GM12878 (cell line): ENCODE results near the gene OTUB2. TPM values are rescaled to one million over a fixed set of nuclear protein-coding genes. Genes with fewer than 3 reads are reported as not detected.
A peak's percentile ranks its signal among the peaks of the same experiment; 100 is the strongest.

Source experiments
- BHLHE40 ChIP-seq, 2 experiments: fragments of 450-650 bp in 1 of 2; IDR thresholded peaks; 2 replicates each; pipeline ENCODE4 v1.6.1; 2011 to 2017; ENCODE audit warnings: low read depth in 2 of 2, borderline replicate concordance in 1 of 2, improper control_type of control experiment in 1 of 2, low read length in 1 of 2, mild to moderate bottlenecking in 1 of 2
- CBX3 ChIP-seq: fragments of 200-600 bp; sonication (generic); IDR thresholded peaks from 2 replicates; pipeline ENCODE4 v1.6.1; 2016; ENCODE audit warnings: low read depth, borderline replicate concordance
- EED ChIP-seq: sonication (generic); IDR thresholded peaks from 2 replicates; pipeline ENCODE4 v1.6.1; 2016; ENCODE audit warnings: antibody characterized with exemption, low read depth
- EGR1 ChIP-seq, 2 experiments: IDR thresholded peaks; 1 replicate in 1 of 2; 2 replicates in 1 of 2; pipeline ENCODE4 v1.6.1; 2011 to 2012; ENCODE audit warnings: low read depth in 2 of 2, low read length in 2 of 2, borderline replicate concordance in 1 of 2, mild to moderate bottlenecking in 1 of 2, moderate library complexity in 1 of 2
- EP300 ChIP-seq, 2 experiments: fragments of 150-350 bp in 1 of 2; IDR thresholded peaks; 2 replicates each; pipeline ENCODE4 v1.6.1; 2011 to 2012; ENCODE audit warnings: low read depth in 2 of 2, low read length in 2 of 2, borderline replicate concordance in 1 of 2, improper control_type of control experiment in 1 of 2, inconsistent platforms in 1 of 2; ENCODE audit not compliant: control insufficient read depth in 1 of 2
- GATAD2B ChIP-seq: fragments of 450-650 bp; conservative IDR thresholded peaks from 2 replicates; pipeline ENCODE4 v1.6.1; 2017; ENCODE audit warnings: low read depth, mild to moderate bottlenecking, moderate library complexity
- HDGF ChIP-seq: fragments of 450-650 bp; IDR thresholded peaks from 2 replicates; pipeline ENCODE4 v1.6.1; 2016; ENCODE audit warnings: antibody characterized with exemption
- IKZF2 ChIP-seq, 2 experiments: fragments of 450-650 bp; IDR thresholded peaks; 2 replicates each; pipeline ENCODE4 v1.6.1; 2017; ENCODE audit warnings: mild to moderate bottlenecking in 2 of 2, moderate library complexity in 2 of 2
- KLF5 ChIP-seq: fragments of 450-650 bp; IDR thresholded peaks from 2 replicates; pipeline ENCODE4 v1.6.1; 2014; ENCODE audit warnings: mild to moderate bottlenecking; ENCODE audit not compliant: partially characterized antibody
- LARP7 ChIP-seq: fragments of 450-650 bp; IDR thresholded peaks from 2 replicates; pipeline ENCODE4 v1.6.1; 2017; ENCODE audit warnings: mild to moderate bottlenecking
- MEF2B ChIP-seq: fragments of 450-650 bp; IDR thresholded peaks from 2 replicates; pipeline ENCODE4 v1.6.1; 2018; ENCODE audit warnings: mild to moderate bottlenecking, moderate library complexity; ENCODE audit not compliant: partially characterized antibody, poor library complexity, severe bottlenecking
- MLLT1 ChIP-seq: fragments of 450-650 bp; IDR thresholded peaks from 2 replicates; pipeline ENCODE4 v1.6.1; 2016; ENCODE audit warnings: mild to moderate bottlenecking
- MYB ChIP-seq: fragments of 150-350 bp; IDR thresholded peaks from 2 replicates; pipeline ENCODE4 v1.6.1; 2014; ENCODE audit warnings: mild to moderate bottlenecking, low read depth, low read length, borderline replicate concordance
- NFIC ChIP-seq: IDR thresholded peaks from 2 replicates; pipeline ENCODE4 v1.6.1; 2012; ENCODE audit warnings: low read depth, mild to moderate bottlenecking, inconsistent platforms, low read length, moderate library complexity
- NR2F1 ChIP-seq: fragments of 450-650 bp; conservative IDR thresholded peaks from 2 replicates; pipeline ENCODE4 v1.6.1; 2017; ENCODE audit warnings: mild to moderate bottlenecking
- POLR2AphosphoS5 ChIP-seq: IDR thresholded peaks from 2 replicates; pipeline ENCODE4 v1.6.1; 2011; ENCODE audit warnings: mild to moderate bottlenecking, low read length, inconsistent platforms
- RAD21 ChIP-seq: IDR thresholded peaks from 2 replicates; pipeline ENCODE4 v1.6.1; 2011; ENCODE audit warnings: mild to moderate bottlenecking, low read depth, low read length, moderate library complexity; ENCODE audit not compliant: insufficient read depth
- RAD51 ChIP-seq: fragments of 450-650 bp; IDR thresholded peaks from 2 replicates; pipeline ENCODE4 v1.6.1; 2016; ENCODE audit warnings: moderate library complexity, mild to moderate bottlenecking, inconsistent platforms
- RBBP5 ChIP-seq: fragments of 200-600 bp; sonication (generic); conservative IDR thresholded peaks from 2 replicates; pipeline ENCODE4 v1.6.1; 2016
- RFX5 ChIP-seq: IDR thresholded peaks from 2 replicates; pipeline ENCODE4 v1.6.1; 2011; ENCODE audit warnings: low read depth, low read length, improper control_type of control experiment
- SMARCA5 ChIP-seq: fragments of 450-650 bp; IDR thresholded peaks from 2 replicates; pipeline ENCODE4 v1.6.1; 2017; ENCODE audit warnings: mild to moderate bottlenecking
- SPI1 ChIP-seq: IDR thresholded peaks from 2 replicates; pipeline ENCODE4 v1.6.1; 2011; ENCODE audit warnings: low read depth, mild to moderate bottlenecking, low read length, moderate library complexity, borderline replicate concordance; ENCODE audit not compliant: insufficient read depth
- SREBF2 ChIP-seq: IDR thresholded peaks from 2 replicates; pipeline ENCODE4 v1.6.1; 2012; ENCODE audit warnings: mild to moderate bottlenecking, low read length
- TCF7 ChIP-seq: IDR thresholded peaks from 2 replicates; pipeline ENCODE4 v1.6.1; 2014; ENCODE audit warnings: antibody characterized with exemption, borderline replicate concordance
- ZBED1 ChIP-seq: IDR thresholded peaks from 2 replicates; pipeline ENCODE4 v1.6.1; 2016; ENCODE audit warnings: borderline replicate concordance
- ZBTB11 ChIP-seq: fragments of 450-650 bp; formaldehyde crosslinking; IDR thresholded peaks from 2 replicates; pipeline ENCODE4 v1.5.0; 2022; ENCODE audit warnings: mild to moderate bottlenecking, missing genetic modification characterization
- polyA plus RNA-seq, 11 experiments: library from polyadenylated mRNA; depleted of rRNA in 4 of 11; unstranded in 6 of 11; stranded (reverse) in 5 of 11; fragments of >200 nt; fragmentation: Nextera tagmentation in 4 of 11; fragmentation: Illumina TruSeq in 1 of 11; extraction: Ambion mirVana in 4 of 11; extraction: Trizol in 1 of 11; gene quantifications; 1 replicate in 1 of 11; 2 replicates in 10 of 11; pipeline versions ENCODE4 v1.2.1 to v1.2.3, GENCODE V29; 2011 to 2016; ENCODE audit warnings: inconsistent platforms in 2 of 11, missing spikeins in 2 of 11, low read depth in 1 of 11
- total RNA-seq, 4 experiments: library from RNA; depleted of rRNA in 3 of 4; stranded (reverse); fragments of >200 nt in 3 of 4; fragmentation: Illumina TruSeq in 1 of 4; extraction: Trizol in 1 of 4; gene quantifications; 2 replicates each; pipeline versions ENCODE4 v1.2.1 to v1.2.3, GENCODE V29; 2013 to 2021

The OTUB2 gene
- total and polyA plus RNA-seq, 10 of the 15 experiments (the other 5 are each of a cell fraction or from before 2014, with no cell fraction given), result 0.05 to 0.82 (median 0.43) TPM

DNA sequence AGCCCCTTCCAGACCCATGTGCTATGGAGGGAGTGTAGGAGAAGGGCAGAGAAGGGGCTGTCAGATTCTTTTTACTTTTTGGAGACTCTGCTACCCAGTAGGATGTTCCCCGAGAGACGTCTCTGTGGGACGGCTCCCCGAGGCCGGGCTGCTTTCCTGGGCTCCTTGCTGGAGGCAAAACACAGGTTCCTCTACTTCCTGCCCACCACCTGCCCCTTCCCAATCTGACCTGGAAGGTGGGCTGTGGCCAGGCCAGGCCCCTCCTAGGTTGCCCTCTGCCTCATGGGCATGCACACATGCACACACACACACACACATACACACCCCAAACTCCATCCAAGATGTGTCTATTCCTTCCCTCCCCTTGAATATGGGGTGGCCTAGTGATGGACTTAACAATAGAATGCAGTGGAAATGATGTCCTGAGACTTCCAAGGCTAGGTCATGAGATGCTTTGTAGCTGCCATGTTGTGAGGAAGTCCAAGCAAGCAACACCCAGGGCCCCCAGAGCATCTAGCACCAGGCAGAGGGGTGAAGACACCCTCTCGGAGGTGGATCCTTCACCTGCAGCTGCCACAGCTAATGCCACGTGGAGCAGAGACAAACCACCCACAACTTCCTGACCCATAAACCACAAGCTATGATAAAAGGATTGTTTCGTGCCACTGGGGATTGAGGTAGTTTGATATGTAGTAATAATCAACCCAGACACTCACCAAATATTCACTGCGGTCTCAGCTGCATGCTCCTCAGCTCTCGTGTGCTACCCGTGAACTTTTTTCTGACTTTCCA is 48.2 kb upstream of the OTUB2 start (continued):
- peak; percentile 91 for TF ChIP-seq MLLT1
- TF ChIP-seq IKZF2 (IDR thresholded peaks at IDR 0.05), result peak; percentile 89 to 92
- peak; percentile 95 for TF ChIP-seq BHLHE40 (IDR thresholded peaks at IDR 0.05; ENCODE audit: borderline replicate concordance in 1 of 2, low read depth in 2 of 2, low read length in 1 of 2)
- peak; percentile 93 to 97 for TF ChIP-seq EP300 (IDR thresholded peaks at IDR 0.05; ENCODE audit: borderline replicate concordance in 1 of 2, control insufficient read depth in 1 of 2, low read depth in 2 of 2, low read length in 2 of 2)
- TF ChIP-seq EED, result peak; percentile 82
- no peak for TF ChIP-seq NFIC
- TF ChIP-seq ZBED1, result peak; percentile 95; the same call in 1 of the 2 replicates
- no peak; a peak in 1 of 3 replicates for TF ChIP-seq EGR1 (IDR thresholded peaks at IDR 0.05; ENCODE audit: borderline replicate concordance in 1 of 2, low read depth in 2 of 2, low read length in 2 of 2)
- peak; percentile 87 for TF ChIP-seq TCF7
- TF ChIP-seq SREBF2, result no peak
- peak; percentile 94 for TF ChIP-seq MEF2B
- peak; percentile 97 for TF ChIP-seq HDGF
- peak; percentile 81; the same call in 1 of the 2 replicates for TF ChIP-seq GATAD2B
- TF ChIP-seq MYB, result peak; percentile 81
- TF ChIP-seq KLF5, result peak; percentile 81
- peak; percentile 88 for TF ChIP-seq SMARCA5
- peak; percentile 65 for TF ChIP-seq POLR2AphosphoS5
- TF ChIP-seq NR2F1, result peak; percentile 97
- TF ChIP-seq CBX3, result no peak
- peak; percentile 83 for TF ChIP-seq RAD51
- TF ChIP-seq SPI1, result 0 out of 2 replicates have a peak, but pooled peaks have one; percentile 49
- peak; percentile 4; the same call in 1 of the 2 replicates for TF ChIP-seq RAD21
- TF ChIP-seq RFX5, result no peak
- TF ChIP-seq RBBP5, result no peak
- TF ChIP-seq LARP7, result peak; percentile 53; the same call in 1 of the 2 replicates
- TF ChIP-seq ZBTB11 (CRISPR knock-in tag), result 0 out of 2 replicates have a peak, but pooled peaks have one; percentile 12
